ENCODE data around the gene SELL. TPM values are rescaled to one million over a fixed set of nuclear protein-coding genes. Genes with fewer than 3 reads are reported as not detected.

Gene SELL
- total RNA-seq, 3 donors from 2014 or later, result 1.9 to 2.3 (median 2.0) TPM

DNA sequence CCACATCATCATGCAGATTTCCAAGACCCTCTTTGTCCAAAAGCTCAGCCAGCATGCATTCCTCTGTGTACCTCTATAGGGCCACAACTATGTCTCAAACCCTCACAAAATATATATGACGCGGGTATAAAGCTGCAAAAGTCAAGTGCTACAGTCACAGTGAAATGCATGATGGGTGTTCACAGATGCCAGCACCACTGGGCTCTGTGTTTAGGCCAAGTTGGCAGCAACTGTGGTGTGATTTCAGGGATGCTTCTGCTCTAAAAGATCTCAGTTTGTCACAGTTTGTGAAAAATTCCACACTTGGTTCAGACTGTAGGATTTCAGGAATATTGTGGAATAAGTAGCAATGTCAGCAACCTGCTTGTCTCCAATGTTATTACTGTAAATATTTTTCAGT lies 57.5 kb downstream of the SELL start:
- H3K27me3 ChIP-seq, result no peaks in the 10 kb centered on the region
- intact Hi-C loops (cut with DNase I; ENCODE audit: low total_unique reads), result no loop called here
- H3K4me1 ChIP-seq, result no peaks in the 10 kb centered on the region
- H3K36me3 ChIP-seq, result no peaks in the 10 kb centered on the region
- H3K9me3 ChIP-seq, result peaks cover 0 to 5% of the 10 kb centered on the region in 2 donors
- TF ChIP-seq POLR2A (IDR thresholded peaks at IDR 0.05) (no peak), POLR2AphosphoS5 (IDR thresholded peaks at IDR 0.05) (no peak)
- TF ChIP-seq, protein P1, sequence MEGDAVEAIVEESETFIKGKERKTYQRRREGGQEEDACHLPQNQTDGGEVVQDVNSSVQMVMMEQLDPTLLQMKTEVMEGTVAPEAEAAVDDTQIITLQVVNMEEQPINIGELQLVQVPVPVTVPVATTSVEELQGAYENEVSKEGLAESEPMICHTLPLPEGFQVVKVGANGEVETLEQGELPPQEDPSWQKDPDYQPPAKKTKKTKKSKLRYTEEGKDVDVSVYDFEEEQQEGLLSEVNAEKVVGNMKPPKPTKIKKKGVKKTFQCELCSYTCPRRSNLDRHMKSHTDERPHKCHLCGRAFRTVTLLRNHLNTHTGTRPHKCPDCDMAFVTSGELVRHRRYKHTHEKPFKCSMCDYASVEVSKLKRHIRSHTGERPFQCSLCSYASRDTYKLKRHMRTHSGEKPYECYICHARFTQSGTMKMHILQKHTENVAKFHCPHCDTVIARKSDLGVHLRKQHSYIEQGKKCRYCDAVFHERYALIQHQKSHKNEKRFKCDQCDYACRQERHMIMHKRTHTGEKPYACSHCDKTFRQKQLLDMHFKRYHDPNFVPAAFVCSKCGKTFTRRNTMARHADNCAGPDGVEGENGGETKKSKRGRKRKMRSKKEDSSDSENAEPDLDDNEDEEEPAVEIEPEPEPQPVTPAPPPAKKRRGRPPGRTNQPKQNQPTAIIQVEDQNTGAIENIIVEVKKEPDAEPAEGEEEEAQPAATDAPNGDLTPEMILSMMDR (IDR thresholded peaks at IDR 0.05), result no peak
- no peak overlapping the region for H3K4me3 ChIP-seq
- DNase-seq (ENCODE audit: low spot score in 2 of 2), result no peak
- H3K27ac ChIP-seq, result no peak overlapping the region

DNA sequence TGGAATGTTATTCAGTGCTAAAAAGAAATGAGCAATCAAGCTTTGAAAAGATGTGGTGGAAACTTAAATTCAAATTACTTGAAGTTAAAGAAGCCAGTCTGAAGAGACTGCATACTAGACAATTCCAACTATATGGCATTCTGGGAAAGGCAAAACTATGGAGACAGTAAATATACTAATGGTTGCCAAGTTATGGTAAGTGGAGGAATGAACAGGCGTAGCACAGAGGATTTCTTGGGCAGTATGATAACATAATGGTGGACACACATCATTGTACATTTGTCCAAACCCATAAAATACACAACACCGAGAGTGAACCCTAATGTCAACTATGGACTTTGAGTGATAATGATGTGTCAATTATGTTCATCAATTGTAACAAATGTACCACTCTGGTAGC lies 60.4 kb downstream of the SELL start:
- H3K27me3 ChIP-seq, result no peaks in the 10 kb centered on the region
- H3K9me3 ChIP-seq, result no peaks in the 10 kb centered on the region
- DNase-seq (ENCODE audit: low spot score in 2 of 2), result no peak
- H3K4me3 ChIP-seq, result no peak overlapping the region
- H3K36me3 ChIP-seq, result no peaks in the 10 kb centered on the region
- intact Hi-C loops (cut with DNase I; ENCODE audit: low total_unique reads), result no loop called here
- no peak overlapping the region for H3K27ac ChIP-seq
- no peak for TF ChIP-seq POLR2AphosphoS5 (IDR thresholded peaks at IDR 0.05)
- no peak for TF ChIP-seq POLR2A (IDR thresholded peaks at IDR 0.05)
- TF ChIP-seq, protein P1 (IDR thresholded peaks at IDR 0.05), result no peak
- H3K4me1 ChIP-seq, result no peaks in the 10 kb centered on the region

DNA sequence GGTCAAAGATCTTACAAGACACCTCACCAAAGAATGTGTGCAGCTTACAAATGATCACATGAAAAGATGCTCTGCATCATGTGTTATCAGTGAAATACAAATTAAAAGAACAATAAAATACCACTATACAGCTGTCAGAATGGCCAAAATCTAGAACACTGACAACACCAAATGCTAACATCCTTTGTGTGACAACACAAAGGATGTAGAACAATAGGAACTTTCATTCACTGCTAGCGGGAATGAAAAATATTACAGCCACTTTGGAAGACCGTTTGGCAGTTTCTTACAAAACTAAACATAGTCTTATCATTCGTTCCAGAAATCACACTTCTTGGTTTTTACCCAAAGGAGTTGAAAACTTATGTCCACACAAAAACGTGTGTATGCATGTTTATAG lies 60.9 kb downstream of the SELL start:
- DNase-seq (ENCODE audit: low spot score in 2 of 2), result no peak
- Histone ChIP-seq H3K27me3 (no peaks in the 10 kb centered on the region), H3K4me3 (no peak overlapping the region), H3K9me3 (no peaks in the 10 kb centered on the region), H3K4me1 (no peaks in the 10 kb centered on the region), H3K27ac (no peak overlapping the region), H3K36me3 (no peaks in the 10 kb centered on the region)
- intact Hi-C loops (cut with DNase I; ENCODE audit: low total_unique reads), result no loop called here
- TF ChIP-seq POLR2A (IDR thresholded peaks at IDR 0.05) (no peak), POLR2AphosphoS5 (IDR thresholded peaks at IDR 0.05) (no peak)
- TF ChIP-seq, protein P1 (IDR thresholded peaks at IDR 0.05), result no peak

DNA sequence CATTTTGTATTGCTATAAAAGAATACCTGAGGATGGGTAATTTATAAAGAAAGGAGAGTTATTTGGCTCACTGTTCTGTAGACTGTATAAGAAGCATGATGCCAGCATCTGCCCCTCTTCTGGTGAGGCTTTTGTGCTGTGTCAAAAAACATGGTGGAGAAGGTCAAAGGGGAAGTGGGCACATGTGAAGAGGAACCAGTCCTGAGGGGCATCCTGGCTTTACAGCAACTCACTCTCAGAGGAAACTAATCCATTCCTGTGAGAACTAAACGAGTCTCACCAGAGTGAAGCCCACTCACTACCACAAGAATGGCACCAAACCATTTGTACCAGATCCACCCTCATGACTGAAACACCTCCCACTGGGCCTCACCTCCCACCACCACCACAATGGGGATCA lies 62.7 kb downstream of the SELL start:
- H3K36me3 ChIP-seq, result no peaks in the 10 kb centered on the region
- TF ChIP-seq POLR2AphosphoS5 (IDR thresholded peaks at IDR 0.05), result no peak
- no peak for TF ChIP-seq POLR2A (IDR thresholded peaks at IDR 0.05)
- TF ChIP-seq, protein P1 (IDR thresholded peaks at IDR 0.05), result no peak
- no peaks in the 10 kb centered on the region for H3K27me3 ChIP-seq
- intact Hi-C loops (cut with DNase I; ENCODE audit: low total_unique reads), result no loop called here
- H3K27ac ChIP-seq, result no peak overlapping the region
- no peak overlapping the region for H3K4me3 ChIP-seq
- H3K9me3 ChIP-seq, result no peaks in the 10 kb centered on the region
- no peaks in the 10 kb centered on the region for H3K4me1 ChIP-seq
- DNase-seq (ENCODE audit: low spot score in 2 of 2), result no peak

DNA sequence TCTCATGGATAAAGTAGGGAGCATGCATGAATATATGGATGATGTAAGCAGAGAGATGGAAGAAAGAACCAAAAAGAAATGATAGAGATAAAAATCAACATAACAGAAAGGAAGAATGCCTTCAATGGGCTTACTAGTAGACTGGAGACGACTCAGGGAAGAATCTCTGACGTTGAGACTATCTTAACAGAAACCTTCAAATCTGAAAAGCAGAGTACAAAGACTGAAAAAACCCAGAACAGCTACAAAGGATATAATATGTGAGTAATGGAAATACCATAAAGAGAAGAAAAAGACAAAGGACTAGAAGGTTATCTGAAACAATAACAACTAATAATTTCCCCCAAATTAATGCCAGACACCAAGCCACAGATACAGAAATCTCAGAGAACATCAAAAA lies 63.2 kb downstream of the SELL start:
- H3K27ac ChIP-seq, result no peak overlapping the region
- no peaks in the 10 kb centered on the region for H3K4me1 ChIP-seq
- DNase-seq (ENCODE audit: low spot score in 2 of 2), result no peak
- TF ChIP-seq, protein P1 (IDR thresholded peaks at IDR 0.05), result no peak
- TF ChIP-seq POLR2A (IDR thresholded peaks at IDR 0.05), result no peak
- TF ChIP-seq POLR2AphosphoS5 (IDR thresholded peaks at IDR 0.05), result no peak
- H3K4me3 ChIP-seq, result no peak overlapping the region
- intact Hi-C loops (cut with DNase I; ENCODE audit: low total_unique reads), result no loop called here
- no peaks in the 10 kb centered on the region for H3K9me3 ChIP-seq
- H3K27me3 ChIP-seq, result no peaks in the 10 kb centered on the region
- no peaks in the 10 kb centered on the region for H3K36me3 ChIP-seq

All from breast epithelium (tissue), 4 donors.